HepG2 (cell line): ENCODE measurements around the gene B4GALT5. TPM values are rescaled to one million over a fixed set of nuclear protein-coding genes. Genes with fewer than 3 reads are reported as not detected.

Experiments
- BRCA1 ChIP-seq: sonication (generic); formaldehyde crosslinking; IDR thresholded peaks from 2 replicates; pipeline ENCODE4 v1.4.0; 2020; ENCODE audit warnings: missing genetic modification reagents
- CREB1 ChIP-seq, 2 experiments: fragments of 450-650 bp in 1 of 2; IDR thresholded peaks; 2 replicates each; pipeline ENCODE4 v1.6.1; 2016 to 2017; ENCODE audit warnings: control low read depth in 1 of 2, mild to moderate bottlenecking in 1 of 2, missing compliant biosample characterization in 1 of 2, missing genetic modification characterization in 1 of 2
- CREM ChIP-seq, 2 experiments: sonication (generic) in 1 of 2; formaldehyde crosslinking in 1 of 2; IDR thresholded peaks; 2 replicates each; pipeline versions ENCODE4 v1.4.0 to v1.6.1; 2016 to 2020; ENCODE audit warnings: antibody characterized with exemption in 1 of 2, mild to moderate bottlenecking in 1 of 2, missing genetic modification reagents in 1 of 2
- ISL2 ChIP-seq: sonication (generic); formaldehyde crosslinking; IDR thresholded peaks from 2 replicates; pipeline ENCODE4 v1.5.0; 2020; ENCODE audit warnings: missing genetic modification reagents
- KDM3A ChIP-seq: IDR thresholded peaks from 2 replicates; pipeline ENCODE4 v1.6.1; 2018; ENCODE audit warnings: low read depth, missing compliant biosample characterization
- KMT2B ChIP-seq: IDR thresholded peaks from 2 replicates; pipeline ENCODE4 v1.6.1; 2016; ENCODE audit warnings: missing genetic modification reagents, missing compliant biosample characterization
- MTA3 ChIP-seq: sonication (generic); formaldehyde crosslinking; IDR thresholded peaks from 2 replicates; pipeline ENCODE4 v1.4.0; 2020; ENCODE audit warnings: missing genetic modification reagents
- RELA ChIP-seq: sonication (generic); formaldehyde crosslinking; IDR thresholded peaks from 2 replicates; pipeline ENCODE4 v1.4.0; 2020; ENCODE audit warnings: missing genetic modification reagents
- SMC3 ChIP-seq: IDR thresholded peaks from 2 replicates; pipeline ENCODE4 v1.6.1; 2011; ENCODE audit warnings: low read length, improper control_type of control experiment
- ZNF235 ChIP-seq: sonication (generic); formaldehyde crosslinking; IDR thresholded peaks from 2 replicates; pipeline ENCODE4 v1.8.1; 2023; ENCODE audit warnings: mild to moderate bottlenecking, missing genetic modification reagents, borderline replicate concordance
- ZNF556 ChIP-seq: sonication (generic); formaldehyde crosslinking; IDR thresholded peaks from 2 replicates; pipeline ENCODE4 v1.4.0; 2020; ENCODE audit warnings: mild to moderate bottlenecking, missing genetic modification reagents, borderline replicate concordance
- ZNF589 ChIP-seq: sonication (generic); formaldehyde crosslinking; conservative IDR thresholded peaks from 2 replicates; pipeline ENCODE4 v1.8.0; 2022; ENCODE audit warnings: mild to moderate bottlenecking, moderate library complexity, missing genetic modification reagents
- ZNF629 ChIP-seq: sonication (generic); formaldehyde crosslinking; conservative IDR thresholded peaks from 2 replicates; pipeline ENCODE4 v1.5.0; 2020; ENCODE audit warnings: missing genetic modification reagents
- ZNF724P ChIP-seq: sonication (generic); formaldehyde crosslinking; IDR thresholded peaks from 2 replicates; pipeline ENCODE4 v1.8.0; 2022; ENCODE audit warnings: missing genetic modification reagents, borderline replicate concordance
- polyA plus RNA-seq, 8 experiments: library from polyadenylated mRNA; depleted of rRNA in 3 of 8; stranded (reverse) in 7 of 8; unstranded in 1 of 8; fragments of >200 nt; fragmentation: Illumina TruSeq in 4 of 8; extraction: Trizol in 4 of 8; gene quantifications; 2 replicates each; pipeline versions ENCODE4 v1.2.1 to v1.2.3, GENCODE V29; 2011 to 2016; ENCODE audit warnings: low read depth in 4 of 8, missing spikeins in 1 of 8, mixed read lengths in 1 of 8; ENCODE audit not compliant: insufficient read depth in 1 of 8
- total RNA-seq, 5 experiments: library from RNA; depleted of rRNA; stranded (reverse); fragments of >200 nt; fragmentation: Illumina TruSeq; extraction: Trizol; gene quantifications; 2 replicates each; pipeline ENCODE4 v1.2.3, GENCODE V29; 2016; ENCODE audit warnings: low read depth in 1 of 5
- TF ChIP-seq, protein P1 (sequence below): sonication (generic); formaldehyde crosslinking; IDR thresholded peaks from 2 replicates; pipeline ENCODE4 v1.8.0; 2022; ENCODE audit warnings: mild to moderate bottlenecking, missing genetic modification reagents, moderate library complexity
- TF ChIP-seq, protein P2 (sequence below), 2 experiments: sonication (generic) in 1 of 2; formaldehyde crosslinking in 1 of 2; IDR thresholded peaks; 2 replicates each; pipeline versions ENCODE4 v1.4.0 to v1.6.1; 2016 to 2020; ENCODE audit warnings: borderline replicate concordance in 1 of 2, low read depth in 1 of 2, mild to moderate bottlenecking in 1 of 2, missing genetic modification reagents in 1 of 2
- TF ChIP-seq, protein P3 (sequence below): sonication (generic); formaldehyde crosslinking; IDR thresholded peaks from 2 replicates; pipeline ENCODE4 v1.9.0; 2021; ENCODE audit warnings: missing genetic modification reagents, borderline replicate concordance
- TF ChIP-seq, protein P4 (sequence below): sonication (generic); formaldehyde crosslinking; IDR thresholded peaks from 2 replicates; pipeline ENCODE4 v1.5.1; 2020; ENCODE audit warnings: mild to moderate bottlenecking, missing genetic modification reagents, moderate library complexity

Gene B4GALT5
- total and polyA plus RNA-seq, 2 of the 13 experiments (the other 11 are each of a cell fraction or from before 2014, with no cell fraction given) = 27.3 to 30.9 TPM

DNA sequence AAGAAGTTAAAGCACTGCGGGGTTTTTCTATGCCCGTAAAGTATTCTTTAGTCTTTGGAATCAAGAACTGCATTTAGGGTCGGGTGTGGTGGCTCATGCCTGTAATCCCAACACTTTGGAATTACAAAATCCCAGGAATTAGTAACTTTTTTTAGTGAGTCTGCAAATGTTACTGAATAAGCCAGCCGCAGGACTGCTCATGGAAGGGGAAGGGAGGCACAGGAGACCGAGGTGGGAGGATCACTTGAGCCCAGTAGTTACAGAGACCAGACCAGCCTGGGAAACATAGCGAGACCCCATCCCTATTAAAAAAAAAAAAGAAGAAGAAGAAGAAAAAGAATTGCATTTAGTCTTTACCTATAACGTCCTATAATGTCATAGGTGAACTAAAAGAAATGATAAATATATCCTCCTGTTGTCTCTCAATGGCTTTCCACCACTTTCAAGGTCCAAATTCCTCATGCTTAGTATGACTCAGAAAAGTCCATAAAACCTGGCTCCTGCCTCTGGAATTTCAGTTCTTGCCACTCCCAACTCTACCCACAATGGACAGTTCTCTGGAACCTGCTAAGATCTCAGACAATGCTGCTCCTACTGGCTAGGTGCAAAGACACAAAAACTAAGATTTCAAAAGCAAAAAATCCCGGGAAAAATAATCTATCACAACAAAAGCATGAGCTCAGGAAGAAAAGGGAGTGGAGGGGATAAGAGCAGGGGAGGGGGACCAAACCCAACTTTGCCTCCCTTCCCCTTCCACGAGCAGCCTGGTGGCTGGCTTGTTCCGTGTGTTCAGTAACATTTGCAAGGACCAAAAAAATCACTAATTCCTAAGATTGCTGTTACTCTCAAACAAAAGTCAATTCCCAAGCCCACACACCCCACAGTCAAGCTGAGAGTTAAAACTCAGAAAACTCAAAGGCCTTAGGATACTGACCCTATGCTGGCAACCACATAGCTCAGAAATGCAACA, 39.0 kb downstream of the B4GALT5 start (continued):
- TF ChIP-seq, protein P1, sequence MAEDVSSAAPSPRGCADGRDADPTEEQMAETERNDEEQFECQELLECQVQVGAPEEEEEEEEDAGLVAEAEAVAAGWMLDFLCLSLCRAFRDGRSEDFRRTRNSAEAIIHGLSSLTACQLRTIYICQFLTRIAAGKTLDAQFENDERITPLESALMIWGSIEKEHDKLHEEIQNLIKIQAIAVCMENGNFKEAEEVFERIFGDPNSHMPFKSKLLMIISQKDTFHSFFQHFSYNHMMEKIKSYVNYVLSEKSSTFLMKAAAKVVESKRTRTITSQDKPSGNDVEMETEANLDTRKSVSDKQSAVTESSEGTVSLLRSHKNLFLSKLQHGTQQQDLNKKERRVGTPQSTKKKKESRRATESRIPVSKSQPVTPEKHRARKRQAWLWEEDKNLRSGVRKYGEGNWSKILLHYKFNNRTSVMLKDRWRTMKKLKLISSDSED (CRISPR knock-in tag) = no peak
- TF ChIP-seq ZNF589 = no peak
- peak; percentile 46 for TF ChIP-seq SMC3
- no peak for TF ChIP-seq ZNF556 (CRISPR knock-in tag)
- 0 out of 2 replicates have a peak, but pooled peaks have one; percentile 28 for TF ChIP-seq KMT2B
- TF ChIP-seq CREB1 (IDR thresholded peaks at IDR 0.05) = no peak
- TF ChIP-seq CREB1 (CRISPR knock-in tag; IDR thresholded peaks at IDR 0.05) = peak; percentile 51; the same call in 1 of the 2 replicates
- TF ChIP-seq RELA (CRISPR knock-in tag) = no peak
- TF ChIP-seq, protein P2, sequence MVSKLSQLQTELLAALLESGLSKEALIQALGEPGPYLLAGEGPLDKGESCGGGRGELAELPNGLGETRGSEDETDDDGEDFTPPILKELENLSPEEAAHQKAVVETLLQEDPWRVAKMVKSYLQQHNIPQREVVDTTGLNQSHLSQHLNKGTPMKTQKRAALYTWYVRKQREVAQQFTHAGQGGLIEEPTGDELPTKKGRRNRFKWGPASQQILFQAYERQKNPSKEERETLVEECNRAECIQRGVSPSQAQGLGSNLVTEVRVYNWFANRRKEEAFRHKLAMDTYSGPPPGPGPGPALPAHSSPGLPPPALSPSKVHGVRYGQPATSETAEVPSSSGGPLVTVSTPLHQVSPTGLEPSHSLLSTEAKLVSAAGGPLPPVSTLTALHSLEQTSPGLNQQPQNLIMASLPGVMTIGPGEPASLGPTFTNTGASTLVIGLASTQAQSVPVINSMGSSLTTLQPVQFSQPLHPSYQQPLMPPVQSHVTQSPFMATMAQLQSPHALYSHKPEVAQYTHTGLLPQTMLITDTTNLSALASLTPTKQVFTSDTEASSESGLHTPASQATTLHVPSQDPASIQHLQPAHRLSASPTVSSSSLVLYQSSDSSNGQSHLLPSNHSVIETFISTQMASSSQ (IDR thresholded peaks at IDR 0.05; ENCODE audit: low read depth) = no peak; the same call in 1 of the 2 replicates
- TF ChIP-seq, protein P2 (CRISPR knock-in tag; IDR thresholded peaks at IDR 0.05; ENCODE audit: borderline replicate concordance) = no peak
- no peak for TF ChIP-seq ZNF629
- TF ChIP-seq BRCA1 = 0 out of 2 replicates have a peak, but pooled peaks have one; percentile 34
- peak; percentile 64; the same call in 1 of the 2 replicates for TF ChIP-seq CREM (IDR thresholded peaks at IDR 0.05)
- TF ChIP-seq CREM (CRISPR knock-in tag; IDR thresholded peaks at IDR 0.05) = no peak
- no peak for TF ChIP-seq ZNF724P (CRISPR knock-in tag)
- no peak for TF ChIP-seq MTA3 (CRISPR knock-in tag)
- TF ChIP-seq KDM3A = no peak
- TF ChIP-seq, protein P3, sequence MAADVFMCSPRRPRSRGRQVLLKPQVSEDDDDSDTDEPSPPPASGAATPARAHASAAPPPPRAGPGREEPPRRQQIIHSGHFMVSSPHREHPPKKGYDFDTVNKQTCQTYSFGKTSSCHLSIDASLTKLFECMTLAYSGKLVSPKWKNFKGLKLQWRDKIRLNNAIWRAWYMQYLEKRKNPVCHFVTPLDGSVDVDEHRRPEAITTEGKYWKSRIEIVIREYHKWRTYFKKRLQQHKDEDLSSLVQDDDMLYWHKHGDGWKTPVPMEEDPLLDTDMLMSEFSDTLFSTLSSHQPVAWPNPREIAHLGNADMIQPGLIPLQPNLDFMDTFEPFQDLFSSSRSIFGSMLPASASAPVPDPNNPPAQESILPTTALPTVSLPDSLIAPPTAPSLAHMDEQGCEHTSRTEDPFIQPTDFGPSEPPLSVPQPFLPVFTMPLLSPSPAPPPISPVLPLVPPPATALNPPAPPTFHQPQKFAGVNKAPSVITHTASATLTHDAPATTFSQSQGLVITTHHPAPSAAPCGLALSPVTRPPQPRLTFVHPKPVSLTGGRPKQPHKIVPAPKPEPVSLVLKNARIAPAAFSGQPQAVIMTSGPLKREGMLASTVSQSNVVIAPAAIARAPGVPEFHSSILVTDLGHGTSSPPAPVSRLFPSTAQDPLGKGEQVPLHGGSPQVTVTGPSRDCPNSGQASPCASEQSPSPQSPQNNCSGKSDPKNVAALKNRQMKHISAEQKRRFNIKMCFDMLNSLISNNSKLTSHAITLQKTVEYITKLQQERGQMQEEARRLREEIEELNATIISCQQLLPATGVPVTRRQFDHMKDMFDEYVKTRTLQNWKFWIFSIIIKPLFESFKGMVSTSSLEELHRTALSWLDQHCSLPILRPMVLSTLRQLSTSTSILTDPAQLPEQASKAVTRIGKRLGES (CRISPR knock-in tag) = no peak
- TF ChIP-seq ZNF235 (CRISPR knock-in tag) = no peak
- TF ChIP-seq, protein P4, sequence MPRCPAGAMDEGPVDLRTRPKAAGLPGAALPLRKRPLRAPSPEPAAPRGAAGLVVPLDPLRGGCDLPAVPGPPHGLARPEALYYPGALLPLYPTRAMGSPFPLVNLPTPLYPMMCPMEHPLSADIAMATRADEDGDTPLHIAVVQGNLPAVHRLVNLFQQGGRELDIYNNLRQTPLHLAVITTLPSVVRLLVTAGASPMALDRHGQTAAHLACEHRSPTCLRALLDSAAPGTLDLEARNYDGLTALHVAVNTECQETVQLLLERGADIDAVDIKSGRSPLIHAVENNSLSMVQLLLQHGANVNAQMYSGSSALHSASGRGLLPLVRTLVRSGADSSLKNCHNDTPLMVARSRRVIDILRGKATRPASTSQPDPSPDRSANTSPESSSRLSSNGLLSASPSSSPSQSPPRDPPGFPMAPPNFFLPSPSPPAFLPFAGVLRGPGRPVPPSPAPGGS (CRISPR knock-in tag) = no peak
- peak; percentile 30; the same call in 1 of the 2 replicates for TF ChIP-seq ISL2 (CRISPR knock-in tag)
